Neural progenitor cell (in vitro differentiated cells): ENCODE measurements around the gene CRLF2. TPM values are rescaled to one million over a fixed set of nuclear protein-coding genes. Genes with fewer than 3 reads are reported as not detected.

Source experiments
- DNase-seq: peaks from one replicate; pipeline ENCODE4 v3.0.0-alpha.2; 2016; ENCODE audit warnings: low spot score
- H2AFZ ChIP-seq: fragments of 200-600 bp; sonication (generic); replicated peaks from 2 replicates; pipeline ENCODE4 v1.6.1; 2016; ENCODE audit warnings: antibody characterized with exemption
- H3F3A ChIP-seq: fragments of 200-600 bp; sonication (generic); 2 replicates; pipeline ENCODE4 v1.6.1; 2016; ENCODE audit warnings: antibody characterized with exemption, low read depth
- H3K27ac ChIP-seq: fragments of 200-600 bp; sonication (generic); 2 replicates; pipeline ENCODE4 v1.5.1; 2016; ENCODE audit warnings: mild to moderate bottlenecking
- H3K27me3 ChIP-seq: fragments of 200-600 bp; sonication (generic); 2 replicates; pipeline ENCODE4 v1.6.1; 2016; ENCODE audit warnings: mild to moderate bottlenecking, moderate library complexity
- H3K36me3 ChIP-seq: fragments of 200-600 bp; sonication (generic); 2 replicates; pipeline ENCODE4 v1.5.1; 2016
- H3K4me1 ChIP-seq: fragments of 200-600 bp; sonication (generic); 2 replicates; pipeline ENCODE4 v1.6.1; 2016; ENCODE audit warnings: mixed run types
- H3K4me2 ChIP-seq: fragments of 200-600 bp; sonication (generic); 2 replicates; pipeline ENCODE4 v1.6.1; 2016
- H3K4me3 ChIP-seq: fragments of 200-600 bp; sonication (generic); 2 replicates; pipeline ENCODE4 v1.5.1; 2016
- H3K79me2 ChIP-seq: fragments of 200-600 bp; sonication (generic); 2 replicates; pipeline ENCODE4 v1.6.1; 2016; ENCODE audit warnings: low read depth
- H3K9ac ChIP-seq: fragments of 200-600 bp; sonication (generic); 2 replicates; pipeline ENCODE4 v1.6.1; 2016
- H3K9me3 ChIP-seq: fragments of 200-600 bp; sonication (generic); 2 replicates; pipeline ENCODE4 v1.5.1; 2016; ENCODE audit warnings: low read depth
- H4K20me1 ChIP-seq: fragments of 200-600 bp; sonication (generic); 2 replicates; pipeline ENCODE4 v1.6.1; 2016; ENCODE audit warnings: low read depth
- H3K27ac Mint-ChIP-seq: 3 replicates; pipeline ENCODE4 v1.8.0; 2021; ENCODE audit warnings: mixed read lengths
- H3K27me3 Mint-ChIP-seq: 2 replicates; pipeline ENCODE4 v1.8.0; 2022; ENCODE audit warnings: low read depth, mild to moderate bottlenecking, inconsistent platforms, moderate library complexity, mixed read lengths; ENCODE audit not compliant: insufficient read depth
- H3K36me3 Mint-ChIP-seq: 3 replicates; pipeline ENCODE4 v1.8.0; 2021; ENCODE audit warnings: mixed read lengths
- H3K4me1 Mint-ChIP-seq: 3 replicates; pipeline ENCODE4 v1.8.0; 2021; ENCODE audit warnings: mixed read lengths
- H3K4me3 Mint-ChIP-seq: 3 replicates; pipeline ENCODE4 v1.8.0; 2021; ENCODE audit warnings: mild to moderate bottlenecking, moderate library complexity, mixed read lengths
- H3K9me3 Mint-ChIP-seq: 3 replicates; pipeline ENCODE4 v1.8.0; 2020; ENCODE audit warnings: mixed read lengths
- CTCF ChIP-seq: fragments of 200-600 bp; sonication (generic); IDR thresholded peaks from 2 replicates; pipeline ENCODE4 v1.5.1; 2017; ENCODE audit warnings: antibody characterized with exemption, mild to moderate bottlenecking
- EZH2 ChIP-seq: fragments of 200-600 bp; sonication (generic); IDR thresholded peaks from 2 replicates; pipeline ENCODE4 v1.6.1; 2017; ENCODE audit warnings: antibody characterized with exemption, mild to moderate bottlenecking, moderate library complexity
- EZH2phosphoT487 ChIP-seq: fragments of 200-600 bp; sonication (generic); IDR thresholded peaks from 2 replicates; pipeline ENCODE4 v1.6.1; 2017; ENCODE audit warnings: antibody characterized with exemption
- total RNA-seq: library from RNA; depleted of rRNA; stranded (reverse); fragments of >200 nt; gene quantifications from 2 replicates; pipeline ENCODE4 v1.2.3, GENCODE V29; 2015; ENCODE audit warnings: low replicate concordance

The CRLF2 gene
- total RNA-seq, 1 donor from 2014 or later, result not detected

GRCh38 chrX:1218286-1218685, 5.8 kb upstream of the CRLF2 start:
- Mint-ChIP-seq H3K9me3 (peaks cover 10% of the 10 kb centered on the region), H3K27me3 (peaks cover 3% of the 10 kb centered on the region), H3K27ac (no peak overlapping the region), H3K4me3 (no peak overlapping the region), H3K4me1 (no peaks in the 10 kb centered on the region), H3K36me3 (no peaks in the 10 kb centered on the region)
- no peak overlapping the region for H3K9ac ChIP-seq
- no peaks in the 10 kb centered on the region for H4K20me1 ChIP-seq
- H3K4me3 ChIP-seq, result no peak overlapping the region
- no peak overlapping the region for H3K4me2 ChIP-seq
- TF ChIP-seq EZH2 (no peak), CTCF (no peak), EZH2phosphoT487 (no peak)
- no peaks in the 10 kb centered on the region for H3K36me3 ChIP-seq
- H3K79me2 ChIP-seq, result no peaks in the 10 kb centered on the region
- no peaks in the 10 kb centered on the region for H3K9me3 ChIP-seq
- no peak overlapping the region for H3K27ac ChIP-seq
- no peak for DNase-seq
- no peaks in the 10 kb centered on the region for H3F3A ChIP-seq
- no peaks in the 10 kb centered on the region for H3K4me1 ChIP-seq
- no peak overlapping the region for H2AFZ ChIP-seq
- no peaks in the 10 kb centered on the region for H3K27me3 ChIP-seq

DNA sequence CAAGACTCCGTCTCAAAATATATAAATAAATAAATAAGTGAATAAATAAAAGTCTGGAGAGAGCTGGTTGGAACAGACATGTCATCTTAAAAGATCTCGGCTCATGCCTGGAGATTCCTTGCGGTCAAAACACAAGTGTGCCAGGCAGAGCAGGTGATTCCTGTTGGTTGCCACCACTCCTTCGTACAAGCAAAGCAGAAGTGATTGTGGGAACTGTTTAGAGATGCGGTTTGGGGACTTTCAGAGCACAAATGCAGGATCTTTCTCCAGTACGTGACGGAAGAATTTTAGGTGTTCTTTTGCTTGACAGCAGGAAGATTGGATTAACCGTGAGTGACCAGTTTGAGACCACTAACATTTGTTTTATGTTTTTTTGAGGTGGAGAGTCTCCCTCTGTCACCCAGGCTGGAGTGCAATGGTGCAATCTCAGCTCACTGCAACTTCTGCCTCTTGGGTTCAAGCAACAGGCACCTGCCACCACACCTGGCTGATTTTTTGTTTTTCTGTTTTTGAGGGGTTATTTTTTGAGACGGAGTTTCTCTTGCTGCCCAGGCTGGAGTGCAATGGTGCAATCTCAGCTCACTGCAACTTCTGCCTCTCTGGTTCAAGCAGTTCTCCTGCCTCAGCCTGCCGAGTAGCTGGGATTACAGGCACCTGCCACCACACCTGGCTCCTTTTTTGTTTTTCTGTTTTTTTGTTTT, 2.8 kb upstream of the CRLF2 start:
- Histone ChIP-seq H2AFZ (no peak overlapping the region), H3K4me1 (no peaks in the 10 kb centered on the region), H3K27me3 (no peaks in the 10 kb centered on the region), H3F3A (no peaks in the 10 kb centered on the region), H3K4me2 (no peak overlapping the region), H3K9ac (no peak overlapping the region), H3K79me2 (no peaks in the 10 kb centered on the region), H3K9me3 (no peaks in the 10 kb centered on the region), H4K20me1 (no peaks in the 10 kb centered on the region), H3K27ac (no peak overlapping the region), H3K4me3 (no peak overlapping the region), H3K36me3 (no peaks in the 10 kb centered on the region)
- Mint-ChIP-seq H3K27ac (no peak overlapping the region), H3K36me3 (no peaks in the 10 kb centered on the region), H3K4me1 (peaks cover 3% of the 10 kb centered on the region), H3K9me3 (peaks cover 2% of the 10 kb centered on the region), H3K27me3 (no peaks in the 10 kb centered on the region), H3K4me3 (no peak overlapping the region)
- TF ChIP-seq CTCF, result no peak
- TF ChIP-seq EZH2phosphoT487, result no peak
- TF ChIP-seq EZH2, result no peak
- no peak for DNase-seq

GRCh38 chrX:1213971-1214370, 1.5 kb upstream of the CRLF2 start:
- Histone ChIP-seq H3F3A (no peaks in the 10 kb centered on the region), H3K27ac (no peak overlapping the region), H3K79me2 (no peaks in the 10 kb centered on the region), H3K9ac (no peak overlapping the region), H3K4me2 (no peak overlapping the region), H3K4me1 (no peaks in the 10 kb centered on the region), H2AFZ (no peak overlapping the region), H3K9me3 (no peaks in the 10 kb centered on the region), H3K36me3 (no peaks in the 10 kb centered on the region), H3K4me3 (no peak overlapping the region), H4K20me1 (no peaks in the 10 kb centered on the region), H3K27me3 (no peaks in the 10 kb centered on the region)
- Mint-ChIP-seq H3K4me3 (no peak overlapping the region), H3K36me3 (no peaks in the 10 kb centered on the region), H3K9me3 (peaks cover 4% of the 10 kb centered on the region), H3K27ac (no peak overlapping the region), H3K4me1 (peaks cover 3% of the 10 kb centered on the region), H3K27me3 (no peaks in the 10 kb centered on the region)
- TF ChIP-seq EZH2phosphoT487 (no peak), CTCF (no peak), EZH2 (no peak)
- DNase-seq, result no peak
